Posterior vena cava (tissue), 2 donors: ENCODE results near the gene SNTB2. TPM values are rescaled to one million over a fixed set of nuclear protein-coding genes. Genes with fewer than 3 reads are reported as not detected.

Experiments
- DNase-seq: peaks from one replicate; pipeline ENCODE4 v3.0.0-alpha.2; 2020; ENCODE audit warnings: low spot score
- intact Hi-C, 2 donors: fragments of 100-400 bp; cut with DNase I; formaldehyde crosslinking; loops; one replicate each; pipeline versions ENCODE4 v1.14.1 to v1.14.2; 2022 to 2023
- total RNA-seq, 2 donors: library from RNA; stranded (reverse); fragmentation: NEBNext Ultra II Directional; extraction: Animal tissue kit (Norgen Biotek cat#: 25700); gene quantifications; one replicate each; pipeline ENCODE4 v1.2.1, GENCODE V29; 2021
- donor health status: DM: yes; HTN: yes; CAD: no.
- donor health status: DM: yes; HTN: yes; CAD: no.

The SNTB2 gene
- total RNA-seq, 2 donors from 2014 or later: 53.8 to 59.5 TPM

DNA sequence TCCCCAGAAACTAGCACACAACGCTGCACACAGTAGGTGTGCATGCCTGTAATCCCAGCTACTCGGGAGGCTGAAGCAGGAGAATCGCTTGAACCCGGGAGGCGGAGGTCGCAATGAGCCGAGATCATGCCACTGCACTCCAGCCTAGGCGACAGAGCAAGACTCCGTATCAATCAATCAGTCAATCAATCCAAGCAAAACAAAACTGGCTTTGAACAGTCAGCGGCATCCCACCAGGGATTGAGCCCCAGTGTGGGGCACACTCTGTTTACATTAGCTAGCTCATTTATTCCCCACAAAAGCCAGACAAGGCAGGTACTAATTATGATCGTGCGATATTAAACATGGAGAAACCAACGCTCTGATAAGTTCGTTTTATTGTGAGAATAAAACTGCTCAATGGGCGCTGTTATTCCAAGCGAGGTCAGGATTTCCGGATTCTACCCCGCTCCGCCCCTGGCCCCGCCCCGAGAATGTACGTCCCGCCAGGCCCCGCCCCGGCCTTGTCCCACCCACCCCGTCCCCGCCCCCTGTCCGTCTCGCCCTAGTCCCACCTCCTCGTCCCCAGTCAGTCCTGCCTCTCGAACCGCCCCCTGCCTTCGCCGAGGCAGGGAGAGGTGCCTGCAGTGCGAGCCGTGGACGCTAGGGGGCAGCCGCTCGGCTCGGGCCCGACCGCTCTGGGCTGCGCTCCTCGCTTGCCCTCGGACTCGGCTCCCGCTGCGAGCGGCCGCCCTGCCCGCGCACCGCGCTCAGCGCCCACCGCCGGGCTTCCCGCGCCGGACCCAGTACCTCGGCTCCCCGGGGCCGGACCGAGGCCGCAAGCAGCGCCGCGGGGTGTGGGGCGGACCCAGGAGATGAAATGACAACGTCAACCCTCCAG is 123.9 kb downstream of the SNTB2 start, which contains the start of gene VPS4A:
VPS4A (plus strand) TSS at position 698 of the 880 bp plus-strand sequence; CDS start at position 860, 162 bp downstream.
- DNase-seq: peak; percentile 99
- intact Hi-C loops: no loop called here

DNA sequence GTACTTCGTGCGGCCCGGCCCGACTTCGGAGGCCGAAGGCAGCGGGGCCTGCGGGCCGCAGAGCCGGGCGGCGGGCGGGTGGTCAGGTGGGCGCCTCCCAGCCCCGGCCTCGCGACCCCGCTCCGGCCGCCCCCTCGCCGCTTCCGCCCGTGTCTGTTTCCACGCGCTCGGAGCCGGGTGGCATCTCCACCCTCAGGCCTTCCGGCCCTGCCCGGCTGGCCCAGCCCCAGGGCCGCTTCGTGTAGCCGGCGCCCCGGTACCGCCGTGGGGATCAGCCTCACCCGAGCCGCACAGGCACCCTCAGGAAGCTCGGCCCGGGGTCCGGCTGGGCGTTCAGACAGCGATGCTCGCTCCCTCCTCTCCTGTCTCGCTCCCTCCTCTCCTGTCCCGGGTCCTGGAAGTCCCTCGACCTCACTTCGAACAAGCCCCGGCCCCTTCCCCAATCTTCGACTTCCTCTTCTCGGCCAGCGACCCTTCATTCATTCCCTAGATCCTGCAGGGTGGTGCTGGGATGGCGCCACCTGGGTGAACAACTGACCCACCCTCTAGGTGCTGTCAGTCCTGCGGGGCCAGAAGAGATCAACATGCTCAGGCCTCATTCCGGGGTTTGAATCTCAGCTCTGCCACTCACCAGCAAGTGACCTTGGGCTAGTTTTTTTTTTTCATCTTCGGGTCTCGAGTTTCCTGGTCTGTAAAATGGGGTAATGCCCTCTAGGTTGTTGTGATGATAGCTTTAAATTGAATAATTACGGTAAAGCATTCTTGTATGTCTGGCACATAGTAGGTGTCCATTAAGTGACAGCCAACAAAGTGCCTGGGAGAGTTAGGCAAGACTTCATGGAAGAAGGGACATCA is 124.8 kb downstream of the SNTB2 start:
- peak; percentile 84 for DNase-seq
- intact Hi-C loops: no loop called here

DNA sequence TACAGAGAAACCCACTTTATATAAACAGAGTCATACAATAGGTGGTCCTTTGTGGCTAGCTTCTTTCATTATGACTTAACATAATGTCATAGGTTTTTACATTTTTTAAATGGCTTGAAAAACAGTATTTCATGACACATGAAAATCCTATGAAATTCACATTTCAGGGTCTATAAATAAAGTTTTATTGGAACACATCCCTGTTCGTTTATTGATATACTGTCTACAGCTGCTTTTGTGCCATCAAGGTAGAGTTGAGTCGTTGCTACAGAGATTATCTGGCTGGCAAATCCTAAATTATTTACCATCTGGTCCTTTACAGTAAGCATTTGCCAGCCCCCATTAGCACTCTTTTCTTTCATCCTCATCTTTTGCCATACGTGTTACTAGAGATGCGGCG is 126.5 kb downstream of the SNTB2 start:
- intact Hi-C loops: no loop called here
- no peak for DNase-seq

DNA sequence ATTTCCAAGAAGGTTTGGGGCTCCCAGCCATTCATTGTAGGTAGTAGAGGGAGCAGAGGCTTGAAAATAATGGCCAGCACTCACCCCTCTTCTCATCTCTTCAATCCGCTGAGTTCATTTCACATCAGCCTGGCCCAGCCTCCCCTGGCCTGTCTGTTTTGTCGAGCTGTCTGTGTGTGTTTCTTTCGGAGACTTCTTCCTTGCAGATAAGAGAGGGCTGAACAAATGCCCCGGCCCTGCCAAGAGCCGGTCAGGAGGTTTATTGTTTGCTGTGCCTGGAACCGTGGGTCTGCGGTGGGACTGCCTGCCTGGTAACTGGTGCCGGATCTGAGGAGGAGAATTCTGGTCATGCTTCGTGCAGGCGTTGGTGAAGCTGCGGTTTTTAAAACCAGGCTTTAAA is 127.6 kb downstream of the SNTB2 start:
- DNase-seq: no peak
- intact Hi-C loops: no loop called here

DNA sequence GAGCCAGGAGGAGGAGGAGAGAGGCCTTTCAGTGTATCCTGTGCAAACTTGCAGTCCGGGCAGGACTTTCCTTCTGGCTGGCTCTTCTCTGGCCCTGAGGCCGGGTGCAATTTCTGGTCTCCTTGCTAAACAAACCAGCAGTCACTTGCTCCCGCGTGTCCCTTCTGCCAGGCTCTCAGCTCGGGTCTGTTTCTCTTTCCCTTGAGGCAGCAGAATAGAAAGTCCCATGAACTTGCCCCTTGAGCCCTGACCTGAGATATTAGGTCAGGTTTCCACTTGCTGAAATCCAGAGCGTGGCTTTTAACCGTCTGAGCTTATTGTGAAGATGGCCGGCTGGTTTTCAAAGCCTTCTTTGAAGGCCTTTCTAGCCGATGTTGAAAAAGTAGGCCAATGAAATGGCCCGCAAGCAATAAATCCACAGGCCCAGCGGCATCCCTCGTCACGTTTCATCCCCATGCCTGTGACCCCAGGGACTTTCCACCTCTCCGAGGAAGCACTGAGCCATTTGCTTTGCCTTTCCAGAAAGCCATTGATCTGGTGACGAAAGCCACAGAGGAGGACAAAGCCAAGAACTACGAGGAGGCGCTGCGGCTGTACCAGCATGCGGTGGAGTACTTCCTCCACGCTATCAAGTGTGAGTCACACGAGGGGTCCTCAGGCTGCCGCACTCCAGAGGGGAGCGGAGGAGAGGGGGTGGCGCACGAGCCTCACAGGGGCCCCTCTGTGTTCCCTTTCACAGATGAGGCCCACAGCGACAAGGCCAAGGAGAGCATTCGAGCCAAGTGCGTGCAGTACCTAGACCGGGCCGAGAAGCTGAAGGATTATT is 128.7 kb downstream of the SNTB2 start:
- peak; percentile 62 for DNase-seq

DNA sequence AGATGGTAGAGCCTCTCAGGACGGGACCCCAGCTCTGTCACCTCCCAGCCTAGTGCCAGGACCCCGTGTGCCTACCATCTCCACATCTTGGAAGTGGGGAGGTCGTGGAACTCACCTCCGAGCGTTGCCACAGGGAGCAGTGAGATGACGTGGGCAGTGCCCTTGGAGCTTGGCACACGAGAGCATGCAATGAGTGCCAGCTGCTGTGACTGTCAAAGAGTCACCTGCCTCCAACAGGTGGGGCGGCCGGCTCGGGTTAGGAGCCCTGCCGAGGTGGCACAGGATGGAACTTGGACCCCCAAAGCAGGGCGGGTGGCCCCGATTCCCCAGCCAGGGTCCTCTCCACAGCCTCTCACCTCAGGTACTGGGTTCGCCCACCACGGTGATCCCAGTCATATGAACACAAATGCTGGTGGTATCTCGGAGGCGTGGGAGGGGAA is 129.7 kb downstream of the SNTB2 start:
- peak; percentile 68 for DNase-seq
- intact Hi-C loops: no loop called here

More for the DNA sequence above, 128.7 kb downstream of the SNTB2 start:
- intact Hi-C loops: no loop called here

DNA sequence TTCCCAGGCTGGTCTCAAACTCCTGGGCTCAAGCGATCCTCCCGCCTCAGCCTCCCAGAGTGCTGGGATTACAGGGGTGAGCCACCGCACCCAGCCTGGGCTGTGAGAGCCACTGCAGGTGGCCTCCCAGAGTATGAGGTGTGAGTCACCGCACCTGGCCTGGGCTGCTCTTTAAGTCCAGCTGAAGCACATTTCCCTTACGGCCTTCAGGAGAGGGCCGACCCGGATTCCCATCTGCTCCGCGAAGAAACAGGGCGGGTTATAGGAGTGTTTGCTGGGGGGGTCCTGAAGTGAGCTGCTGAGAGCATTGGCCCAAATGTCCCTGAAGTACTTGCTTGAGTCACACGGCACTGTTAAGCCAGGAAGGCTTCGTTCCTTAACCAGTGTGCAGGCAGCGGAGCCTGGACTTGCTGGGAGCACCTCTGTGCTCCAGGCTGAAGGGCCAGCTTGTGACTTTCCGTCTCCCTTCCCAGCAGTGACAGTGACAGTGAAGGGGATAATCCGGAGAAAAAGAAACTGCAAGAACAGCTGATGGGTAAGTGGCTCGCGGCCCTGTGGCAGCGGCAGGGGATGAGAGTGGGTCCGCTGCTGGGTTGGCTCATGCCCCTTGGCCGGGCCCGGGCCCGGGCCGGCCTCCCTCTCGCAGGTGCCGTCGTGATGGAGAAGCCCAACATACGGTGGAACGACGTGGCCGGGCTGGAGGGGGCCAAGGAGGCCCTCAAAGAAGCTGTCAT is 131.4 kb downstream of the SNTB2 start:
- peak; percentile 62 for DNase-seq
- intact Hi-C loops: no loop called here

DNA sequence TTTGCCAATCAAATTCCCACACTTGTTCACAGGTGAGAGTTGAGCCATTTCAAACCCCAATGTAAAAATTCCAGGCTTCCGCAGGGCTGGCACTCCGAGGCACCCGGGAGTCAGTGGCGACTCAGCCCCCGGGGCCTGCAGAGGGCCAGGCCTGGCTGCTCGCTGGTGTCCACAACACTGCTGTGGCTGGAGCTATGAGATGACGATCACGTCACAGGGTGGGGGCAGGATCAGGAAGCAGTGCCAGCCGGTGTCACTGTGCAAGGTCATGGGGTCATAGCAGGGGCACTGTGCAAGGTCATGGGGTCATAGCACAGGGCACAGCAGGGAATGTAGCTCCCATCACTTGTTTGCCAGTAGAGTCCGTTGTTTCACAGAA is 131.9 kb downstream of the SNTB2 start:
- intact Hi-C loops: no loop called here
- DNase-seq: peak; percentile 42

DNA sequence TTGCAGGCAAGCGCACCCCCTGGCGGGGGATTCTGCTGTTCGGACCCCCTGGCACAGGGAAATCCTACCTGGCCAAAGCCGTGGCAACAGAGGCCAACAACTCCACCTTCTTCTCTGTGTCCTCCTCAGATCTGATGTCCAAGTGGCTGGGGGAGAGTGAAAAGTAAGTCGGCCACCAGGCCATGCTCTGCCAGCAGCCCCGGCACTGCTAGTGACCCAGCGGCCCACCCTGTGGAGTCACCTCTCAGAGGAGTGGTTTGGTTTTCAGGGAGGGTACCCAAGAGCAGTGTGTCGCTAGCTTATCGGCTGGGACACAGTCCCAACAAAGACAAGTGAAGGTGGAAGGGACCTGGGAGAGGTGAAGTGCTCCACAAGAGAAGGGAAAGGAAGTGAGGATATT is 132.4 kb downstream of the SNTB2 start:
- DNase-seq: peak; percentile 61
- intact Hi-C loops: no loop called here

DNA sequence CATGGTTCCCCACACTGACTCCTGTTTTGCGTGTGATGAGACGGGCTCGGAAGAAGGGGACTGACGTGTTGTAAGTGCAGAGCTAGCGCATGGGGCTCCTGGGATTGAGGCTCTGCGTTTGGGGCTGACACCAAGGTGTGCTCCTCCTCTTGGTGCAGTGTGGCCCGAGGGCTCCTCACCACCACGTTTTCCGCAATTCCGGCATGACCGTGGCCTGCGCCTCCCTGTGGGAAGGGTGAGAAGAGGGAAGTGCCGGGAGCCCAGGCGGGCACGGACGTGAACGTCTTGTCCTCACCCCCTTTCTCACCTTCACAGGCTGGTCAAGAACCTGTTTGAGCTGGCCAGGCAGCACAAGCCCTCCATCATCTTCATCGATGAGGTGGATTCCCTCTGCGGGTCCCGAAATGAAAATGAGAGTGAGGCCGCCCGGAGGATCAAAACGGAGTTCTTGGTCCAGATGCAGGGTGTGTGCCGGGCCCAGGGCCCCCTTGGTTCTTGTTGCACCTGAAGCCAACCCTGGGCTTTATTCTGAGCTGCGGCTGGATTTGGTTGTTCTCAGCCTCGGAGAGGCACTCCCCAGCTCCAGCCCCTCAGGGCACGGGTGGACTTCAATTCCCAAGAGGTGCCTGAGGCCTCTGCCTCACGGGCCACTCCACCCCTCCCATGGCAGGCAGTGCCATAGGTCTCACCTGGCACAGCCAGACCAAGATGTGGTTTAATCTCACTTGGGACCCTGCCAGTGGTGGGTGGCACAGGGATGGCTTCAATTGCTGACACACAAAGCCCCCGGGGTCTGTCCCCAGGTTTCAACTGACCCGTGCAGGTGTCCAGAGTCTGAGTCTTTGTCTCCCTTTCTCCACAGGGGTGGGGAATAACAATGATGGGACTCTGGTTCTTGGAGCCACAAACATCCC is 133.1 kb downstream of the SNTB2 start:
- intact Hi-C loops: no loop called here
- peak; percentile 76 for DNase-seq

DNA sequence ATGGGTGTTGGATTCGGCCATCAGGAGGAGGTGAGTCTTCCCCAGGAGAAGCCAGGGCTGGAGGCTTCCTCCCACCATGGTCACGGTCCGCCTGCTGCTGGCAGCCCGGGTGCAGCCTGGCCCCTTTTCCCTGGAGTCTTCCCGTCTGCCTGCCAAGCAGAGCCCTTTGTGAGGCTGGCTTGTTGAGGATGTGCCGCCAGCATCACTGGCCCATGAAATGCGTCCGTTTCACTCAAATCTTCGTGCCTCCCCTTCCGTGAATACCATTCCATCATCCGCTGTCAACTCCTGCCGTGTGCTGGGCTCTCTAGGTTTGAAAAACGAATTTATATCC is 133.7 kb downstream of the SNTB2 start:
- peak; percentile 30 for DNase-seq

DNA sequence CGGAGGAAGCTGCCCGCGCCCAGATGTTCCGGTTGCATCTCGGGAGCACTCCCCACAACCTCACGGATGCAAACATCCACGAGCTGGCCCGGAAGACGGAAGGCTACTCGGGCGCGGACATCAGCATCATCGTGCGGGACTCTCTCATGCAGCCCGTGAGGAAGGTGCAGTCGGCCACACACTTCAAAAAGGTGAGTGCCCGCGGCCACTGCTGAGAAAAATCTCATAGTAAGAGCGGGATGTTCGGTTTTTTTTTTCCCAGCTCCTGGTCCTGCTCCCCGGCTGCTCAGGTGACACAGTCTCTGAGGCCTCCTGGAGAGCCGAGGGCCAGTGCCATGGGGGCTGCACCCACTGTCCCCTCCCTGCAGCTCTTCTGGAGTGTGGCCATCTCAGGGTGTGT is 134.1 kb downstream of the SNTB2 start:
- intact Hi-C loops: no loop called here

More for the DNA sequence above, 133.7 kb downstream of the SNTB2 start:
- intact Hi-C loops: no loop called here

DNA sequence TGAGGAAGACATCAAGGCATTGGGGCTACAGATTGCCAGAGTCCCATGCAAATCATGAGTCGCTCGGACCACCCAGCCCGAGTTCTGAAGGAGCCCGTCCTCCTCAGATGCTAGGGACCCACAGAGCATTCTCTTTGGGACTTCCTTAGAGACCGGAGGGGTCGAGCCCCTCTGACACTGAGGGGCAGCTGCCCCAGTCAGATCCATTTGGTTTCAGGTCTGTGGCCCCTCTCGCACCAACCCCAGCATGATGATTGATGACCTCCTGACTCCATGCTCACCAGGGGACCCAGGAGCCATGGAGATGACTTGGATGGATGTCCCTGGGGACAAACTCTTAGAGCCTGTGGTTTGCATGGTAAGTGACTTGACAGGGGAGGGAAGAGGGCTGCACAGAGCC is 135.4 kb downstream of the SNTB2 start:
- peak; percentile 41 for DNase-seq
- intact Hi-C loops: no loop called here

More for the DNA sequence above, 134.1 kb downstream of the SNTB2 start:
- DNase-seq: peak; percentile 75

DNA sequence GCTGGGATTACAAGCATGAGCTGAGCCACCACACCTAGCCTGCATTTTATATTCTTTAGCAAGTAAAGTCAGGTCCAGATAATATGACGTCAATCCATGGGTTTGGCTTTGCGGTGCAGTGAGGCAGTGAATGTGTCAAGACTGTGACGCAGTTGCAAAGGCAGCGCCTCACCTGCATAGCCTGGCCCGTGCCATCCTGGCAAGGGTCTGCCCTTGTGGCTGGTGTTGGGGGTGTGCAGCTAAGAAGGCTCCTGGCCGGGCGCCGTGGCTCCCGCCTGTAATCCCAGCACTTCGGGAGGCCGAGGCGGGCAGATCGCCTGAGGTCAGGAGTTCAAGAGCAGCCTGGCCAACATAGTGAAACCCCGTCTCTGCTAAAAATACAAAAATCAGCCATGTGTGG is 136.5 kb downstream of the SNTB2 start:
- peak; percentile 70 for DNase-seq
- intact Hi-C loops: no loop called here

DNA sequence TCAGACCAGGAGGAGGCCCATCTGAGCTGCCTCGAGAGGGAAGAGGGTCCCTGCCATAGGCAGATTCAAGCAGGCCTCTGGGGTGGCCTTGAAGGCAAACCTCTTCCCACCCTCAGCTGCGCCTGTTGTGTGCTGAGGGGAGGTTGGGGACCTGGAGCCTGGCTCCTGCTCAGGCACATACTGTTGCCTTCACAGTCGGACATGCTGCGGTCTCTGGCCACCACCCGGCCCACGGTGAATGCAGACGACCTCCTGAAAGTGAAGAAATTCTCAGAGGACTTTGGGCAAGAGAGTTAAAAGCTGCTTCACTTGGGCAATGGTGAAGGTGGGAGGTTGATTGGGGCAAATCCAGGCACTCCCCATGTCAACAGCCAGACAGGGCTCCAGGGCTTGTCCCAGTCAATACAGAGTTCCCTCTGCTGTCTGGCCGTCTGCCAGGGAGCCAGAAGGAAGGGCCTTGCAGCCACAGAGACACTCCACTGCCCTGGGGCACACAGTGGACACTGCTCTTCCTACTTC is 137.1 kb downstream of the SNTB2 start:
- intact Hi-C loops: no loop called here
- peak; percentile 88 for DNase-seq

DNA sequence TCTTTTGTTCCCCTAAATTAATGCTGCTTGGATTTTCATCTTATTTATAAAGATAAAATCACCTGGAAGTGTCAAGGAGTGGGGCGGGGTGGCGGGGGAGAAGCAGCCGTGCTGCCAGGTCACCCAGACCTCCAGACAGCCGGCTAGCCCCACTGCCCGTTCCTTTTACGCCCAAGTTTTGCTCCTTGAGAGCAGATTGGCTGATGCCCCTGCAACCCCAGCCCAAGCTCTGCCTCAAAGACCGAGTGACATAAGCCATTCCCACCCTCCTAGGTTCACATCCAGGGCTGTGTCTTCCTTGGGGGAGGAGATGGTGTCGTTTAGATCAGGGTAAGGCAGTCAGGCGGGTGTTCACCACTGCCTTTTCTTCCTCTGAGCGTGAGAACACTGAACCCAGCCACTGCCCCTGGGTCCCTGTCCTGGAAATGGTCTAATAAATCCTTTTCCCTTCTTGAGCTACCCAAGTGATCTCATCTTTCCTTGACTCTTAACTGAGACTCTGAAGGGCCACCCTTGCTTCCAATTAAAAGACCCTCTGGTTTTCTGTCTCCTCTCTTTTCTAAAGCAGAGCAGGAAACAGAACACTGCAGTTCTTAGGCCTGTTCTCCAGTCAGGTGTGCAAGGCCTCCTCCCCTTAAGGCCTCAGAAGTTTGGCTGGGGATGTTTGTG is 137.8 kb downstream of the SNTB2 start:
- DNase-seq: peak; percentile 76
- intact Hi-C loops: no loop called here

DNA sequence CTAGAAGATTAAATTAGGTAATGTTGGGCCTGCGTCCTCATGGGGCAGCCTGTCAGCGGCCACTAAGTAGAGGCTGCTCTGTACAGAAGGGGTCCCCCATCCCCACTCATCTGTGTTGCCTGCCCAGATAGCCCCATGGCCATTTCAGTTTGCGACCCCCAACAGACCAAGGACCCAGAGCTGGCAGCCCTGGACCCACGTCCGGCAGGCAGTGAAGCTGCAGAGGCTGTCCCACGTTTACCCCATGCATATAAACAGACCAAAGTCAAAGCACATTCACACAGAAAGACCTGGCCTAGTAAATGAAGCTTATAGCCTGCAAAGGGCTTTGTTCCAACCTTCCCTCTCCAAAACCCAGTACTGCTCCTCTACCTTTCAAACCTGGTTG is 138.8 kb downstream of the SNTB2 start:
- intact Hi-C loops: no loop called here
- peak; percentile 15 for DNase-seq
